GM21737 (cell line): ENCODE measurements around the gene SMARCA1.

ENCODE experiments used
- ATAC-seq: cut with Tn5 transposase; IDR thresholded peaks from one replicate; pipeline ENCODE4 v1.9.1; 2021; ENCODE audit warnings: mild to moderate bottlenecking, moderate library complexity; ENCODE audit not compliant: unreplicated experiment

The SMARCA1 gene

DNA sequence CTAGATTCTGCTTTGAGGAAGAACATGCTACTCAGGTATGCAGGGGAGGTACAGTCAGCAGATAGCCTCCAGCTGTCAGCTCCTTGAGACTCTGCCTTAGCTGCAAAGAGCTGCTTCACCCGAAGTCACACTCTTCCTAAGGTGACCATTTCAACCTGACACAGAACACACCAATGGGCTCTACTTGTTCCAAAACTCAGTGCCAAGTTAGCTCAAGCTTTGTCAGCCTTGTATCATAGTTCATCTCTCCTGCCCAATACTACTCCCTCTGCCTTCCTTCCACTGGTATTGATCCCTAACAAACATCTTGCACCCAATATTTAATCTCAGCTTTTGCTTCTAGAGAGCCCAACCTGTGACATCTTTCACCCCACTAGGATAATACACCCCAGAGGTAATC, 7.8 kb upstream of the SMARCA1 start:
- no peak for ATAC-seq

GRCh38 chrX:129530410-129530809, 7.1 kb upstream of the SMARCA1 start:
- ATAC-seq = no peak

GRCh38 chrX:129529685-129530281, 6.5 kb upstream of the SMARCA1 start:
- no peak for ATAC-seq

- ATAC-seq = no peak
These were observed 2.6 kb upstream of the SMARCA1 start for GRCh38 chrX:129525896-129526295.

GRCh38 chrX:129525162-129525561, 1.9 kb upstream of the SMARCA1 start:
- no peak for ATAC-seq

GRCh38 chrX:129524250-129524850, 1.1 kb upstream of the SMARCA1 start:
- ATAC-seq = no peak

DNA sequence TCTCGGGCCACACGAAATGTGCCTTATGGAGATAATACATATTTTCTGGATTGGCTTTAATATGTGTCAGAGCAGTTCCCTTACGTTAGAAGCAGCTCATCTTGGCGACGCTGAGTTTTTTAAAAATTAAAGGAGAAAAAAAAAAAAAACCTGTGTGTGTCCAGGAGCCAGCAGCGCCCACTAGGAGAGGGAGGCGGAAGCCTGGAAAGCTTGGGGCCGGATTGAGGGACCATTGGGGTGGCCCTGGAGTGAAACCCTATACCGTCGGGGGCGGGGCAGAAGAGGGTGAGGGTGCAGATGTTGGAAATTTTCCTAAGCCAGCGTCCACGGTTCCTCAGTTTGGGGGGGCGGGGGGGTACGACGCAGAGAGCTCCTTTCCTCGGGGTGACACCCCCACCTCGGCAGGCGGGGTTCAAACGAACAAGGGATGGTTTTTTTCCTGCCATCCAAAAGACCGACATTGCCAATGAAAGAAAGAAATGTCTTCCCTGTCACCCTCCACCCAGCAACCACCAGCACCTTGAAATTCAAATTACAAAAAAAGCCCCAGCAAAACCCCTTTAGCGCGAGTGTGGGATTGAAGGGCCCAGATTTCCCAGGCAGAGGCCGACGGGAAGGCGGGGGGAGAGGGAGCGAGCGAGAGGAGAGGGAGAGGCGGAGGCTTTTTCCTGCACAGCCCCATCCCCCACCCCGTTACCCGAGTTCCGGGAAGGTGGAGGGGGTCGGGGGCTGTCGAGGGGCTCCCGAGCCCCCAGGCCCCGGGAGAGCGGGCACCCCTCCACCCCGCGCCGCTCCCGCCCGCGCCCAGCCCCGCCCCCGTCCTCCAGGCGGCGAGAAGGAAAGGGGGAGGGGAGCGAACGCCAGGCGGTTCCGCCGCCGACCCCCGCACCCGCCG, 859 bp downstream of the SMARCA1 start:
- ATAC-seq = no peak

- no peak for ATAC-seq
These were observed 3.1 kb downstream of the SMARCA1 start for GRCh38 chrX:129520151-129520550.

DNA sequence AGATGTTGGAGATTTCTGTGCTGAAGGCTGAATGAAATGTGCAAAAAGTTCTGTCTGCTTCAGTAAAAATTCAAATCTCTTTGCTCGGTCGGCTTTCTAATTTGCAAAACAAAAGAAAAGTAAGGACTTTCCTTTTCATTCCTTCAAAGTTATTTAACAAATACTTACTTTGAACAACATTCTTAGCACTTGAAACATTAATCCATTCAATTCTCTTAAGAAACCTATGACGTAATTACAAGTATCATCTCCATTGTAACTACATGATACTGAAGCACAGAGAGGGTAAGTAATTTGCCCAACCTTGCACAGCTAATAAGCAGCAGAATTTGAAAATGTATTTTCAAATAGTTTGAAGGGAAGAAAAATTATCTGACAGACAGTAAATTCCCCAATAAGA, 6.9 kb downstream of the SMARCA1 start:
- no peak for ATAC-seq

GRCh38 chrX:129512409-129512808, 10.9 kb downstream of the SMARCA1 start:
- ATAC-seq = no peak

GRCh38 chrX:129511689-129512088, 11.6 kb downstream of the SMARCA1 start:
- no peak for ATAC-seq

DNA sequence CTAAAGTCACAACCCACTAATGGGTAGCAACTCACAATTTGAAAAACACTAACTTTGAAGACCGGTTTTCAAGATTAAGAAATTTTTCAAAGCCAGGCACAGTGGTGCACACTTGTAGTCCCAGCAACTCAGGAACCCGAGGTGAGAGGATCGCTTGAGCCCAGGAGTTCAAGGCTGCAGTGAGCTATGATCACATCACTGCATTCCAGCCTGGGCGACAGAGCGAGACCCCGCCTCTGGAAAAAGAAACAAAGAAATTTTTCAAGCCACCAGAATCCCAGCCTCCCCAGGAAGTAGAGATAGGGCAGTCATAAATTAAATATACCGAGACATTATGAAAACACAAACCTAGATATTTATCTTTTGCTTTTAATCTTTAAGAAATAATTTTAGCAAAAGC, 13.0 kb downstream of the SMARCA1 start:
- no peak for ATAC-seq

- ATAC-seq = no peak
These were observed 26.0 kb downstream of the SMARCA1 start for GRCh38 chrX:129497146-129497843.

GRCh38 chrX:129496625-129497024, 26.7 kb downstream of the SMARCA1 start:
- no peak for ATAC-seq

DNA sequence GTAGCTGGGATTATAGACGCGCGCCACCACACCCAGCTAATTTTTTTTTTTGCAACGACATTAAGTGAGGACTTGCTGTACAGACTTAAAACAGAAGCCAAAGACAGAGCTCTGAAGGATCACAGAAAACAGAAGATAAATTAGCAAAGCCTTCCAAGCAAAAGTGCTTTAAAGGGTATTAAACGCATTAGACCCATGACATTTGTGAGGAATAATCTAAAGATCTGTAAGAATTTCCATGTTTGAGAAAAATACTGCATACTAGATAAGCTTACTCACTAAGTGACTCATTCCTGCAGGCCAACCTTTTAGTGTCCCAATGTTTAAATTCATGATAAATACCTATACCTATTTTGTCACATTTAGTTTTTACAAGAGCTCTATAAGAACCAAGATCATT, 27.4 kb downstream of the SMARCA1 start:
- no peak for ATAC-seq

GRCh38 chrX:129494887-129495286, 28.4 kb downstream of the SMARCA1 start:
- ATAC-seq = no peak

- no peak for ATAC-seq
These were observed 29.6 kb downstream of the SMARCA1 start for GRCh38 chrX:129493643-129494042.

GRCh38 chrX:129490330-129490729, 33.0 kb downstream of the SMARCA1 start:
- no peak for ATAC-seq

DNA sequence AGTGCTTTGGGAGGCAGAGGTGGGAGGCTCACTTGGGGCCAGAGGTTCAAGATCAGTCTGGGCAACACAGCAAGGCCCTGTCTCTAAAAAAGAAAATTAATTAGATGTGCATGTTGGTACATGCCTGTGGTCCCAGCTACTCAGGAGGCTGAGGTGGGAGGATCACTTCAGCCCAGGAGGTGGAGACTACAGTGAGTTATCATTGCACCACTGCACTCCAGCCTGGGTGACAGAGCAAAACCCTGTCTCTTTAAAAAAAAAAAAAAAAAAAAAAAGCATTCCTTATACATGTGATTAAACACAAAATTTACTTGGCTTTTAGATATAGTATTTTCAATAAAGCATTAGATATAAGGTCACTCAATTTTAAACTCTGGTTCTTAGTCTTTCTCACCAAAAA, 34.9 kb downstream of the SMARCA1 start:
- ATAC-seq = no peak

DNA sequence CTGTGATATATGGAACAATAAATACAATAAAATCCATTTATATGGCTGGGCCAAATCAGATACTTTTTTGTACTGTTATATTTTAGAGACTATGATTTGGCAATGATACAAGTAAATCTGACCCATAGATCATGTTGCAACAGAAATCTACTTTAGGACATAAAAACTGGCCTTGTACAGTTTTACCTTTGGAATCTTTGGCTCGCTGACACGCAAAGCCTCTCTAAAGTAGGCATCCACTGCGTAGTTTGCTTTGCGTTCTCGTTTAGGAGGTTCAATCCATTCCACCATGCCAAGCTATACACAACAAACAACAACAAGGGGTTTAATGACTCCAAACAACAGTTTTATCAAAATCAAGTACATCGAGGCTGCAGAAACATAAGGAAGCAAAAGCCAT, 42.4 kb downstream of the SMARCA1 start:
- no peak for ATAC-seq

DNA sequence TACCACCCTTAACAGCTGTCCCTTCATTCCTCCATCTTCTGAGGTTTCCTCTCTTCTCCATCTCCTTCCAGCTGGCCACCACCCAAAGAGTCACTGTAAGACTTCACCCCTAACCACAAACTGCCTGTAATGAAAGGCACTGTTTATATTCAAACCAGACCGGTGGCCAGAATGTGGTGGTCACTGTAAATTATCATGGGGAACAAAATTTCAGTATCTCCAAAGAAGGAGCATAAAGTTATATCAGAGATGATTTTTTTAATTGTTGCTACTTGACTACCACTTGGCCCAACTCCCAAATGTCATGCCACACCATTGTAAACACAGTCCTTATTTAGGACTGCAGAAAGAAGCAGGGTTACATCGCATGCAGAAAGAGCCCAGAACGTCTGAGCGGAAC, 44.8 kb downstream of the SMARCA1 start:
- no peak for ATAC-seq
